Erythroblast (primary cell): Measurements from ENCODE around the gene PKN2.
"Not testable (repeated sequence)": the region's sequence is repeated elsewhere in the genome, so short reads cannot be mapped to it uniquely, and the experiment has no call there.

ENCODE experiments used
- DNase-seq, 2 experiments: peaks; one replicate each; lab custom pipeline; 2025; lab: John Stamatoyannopoulos, UW
- GATA1 ChIP-seq: IDR thresholded peaks from 2 replicates; pipeline ENCODE4 v1.6.1; 2011; ENCODE audit warnings: low read depth, mild to moderate bottlenecking, control low read depth, low read length, moderate library complexity
- POLR2A ChIP-seq: IDR thresholded peaks from 2 replicates; pipeline ENCODE4 v1.6.1; 2011; ENCODE audit warnings: mild to moderate bottlenecking, low read length

PKN2 gene

GRCh38 chr1:88695781-88696180 is 11.7 kb downstream of the PKN2 start:
- DNase-seq, result no peak
- no peak for TF ChIP-seq GATA1
- no peak for TF ChIP-seq POLR2A

GRCh38 chr1:88697503-88697902 is 13.4 kb downstream of the PKN2 start:
- DNase-seq, result no peak
- TF ChIP-seq POLR2A, result no peak

GRCh38 chr1:88698140-88698539 is 14.1 kb downstream of the PKN2 start:
- no peak for TF ChIP-seq GATA1
- TF ChIP-seq POLR2A, result no peak
- no peak for DNase-seq

GRCh38 chr1:88698764-88699163 is 14.7 kb downstream of the PKN2 start:
- no peak for TF ChIP-seq POLR2A
- TF ChIP-seq GATA1, result no peak
- no peak for DNase-seq

- DNase-seq, result no peak
- no peak for TF ChIP-seq GATA1
- no peak for TF ChIP-seq POLR2A
Measured at GRCh38 chr1:88700425-88701013, 16.4 kb downstream of the PKN2 start.

- no peak for DNase-seq
- no peak for TF ChIP-seq GATA1
Measured at GRCh38 chr1:88701275-88701674, 17.2 kb downstream of the PKN2 start.

- DNase-seq, result not testable (repeated sequence)
Measured at GRCh38 chr1:88701793-88702192, 17.7 kb downstream of the PKN2 start.

GRCh38 chr1:88708011-88708410 is 23.9 kb downstream of the PKN2 start:
- TF ChIP-seq GATA1 (no peak), POLR2A (no peak)

GRCh38 chr1:88712907-88713306 is 28.8 kb downstream of the PKN2 start:
- DNase-seq, result not testable (repeated sequence)

More at GRCh38 chr1:88708011-88708410, 23.9 kb downstream of the PKN2 start:
- DNase-seq, result no peak

- DNase-seq, result not testable (repeated sequence)
Measured at GRCh38 chr1:88716571-88716970, 32.5 kb downstream of the PKN2 start.

GRCh38 chr1:88722492-88722891 is 38.4 kb downstream of the PKN2 start:
- DNase-seq, result no peak
- TF ChIP-seq GATA1, result no peak
- TF ChIP-seq POLR2A, result no peak

GRCh38 chr1:88726697-88727096 is 42.6 kb downstream of the PKN2 start:
- DNase-seq, result no peak
- TF ChIP-seq GATA1 (no peak), POLR2A (no peak)

GRCh38 chr1:88727205-88727604 is 43.1 kb downstream of the PKN2 start:
- TF ChIP-seq GATA1, result no peak
- no peak for TF ChIP-seq POLR2A
- DNase-seq, result no peak

- no peak for TF ChIP-seq GATA1
- no peak for TF ChIP-seq POLR2A
- no peak for DNase-seq
Measured at GRCh38 chr1:88729297-88729696, 45.2 kb downstream of the PKN2 start.

- DNase-seq, result no peak
- TF ChIP-seq POLR2A (no peak), GATA1 (no peak)
Measured at GRCh38 chr1:88730132-88730675, 46.1 kb downstream of the PKN2 start.
